Skin of body (tissue), 2 donors: ENCODE data around the gene TMEM128. TPM values are rescaled to one million over a fixed set of nuclear protein-coding genes. Genes with fewer than 3 reads are reported as not detected.
"Not testable (repeated sequence)": the region's sequence is repeated elsewhere in the genome, so short reads cannot be mapped to it uniquely, and the experiment has no call there.

Experiments used
- DNase-seq: peaks from one replicate; lab custom pipeline; 2025; lab: John Stamatoyannopoulos, UW
- total RNA-seq: library from RNA; depleted of rRNA; stranded (reverse); fragments of >200 nt; gene quantifications from one replicate; pipeline ENCODE4 v1.2.3, GENCODE V29; 2014

The TMEM128 gene
- 20.3 TPM for total RNA-seq

GRCh38 chr4:4248029-4248884, at the start of gene TMEM128:
TSS of gene TMEM128 (minus strand) at chr4:4248223. CDS start at chr4:4248202, 21 bp downstream.
- peak; percentile 95 for DNase-seq

GRCh38 chr4:4296283-4296846, 48.3 kb upstream of the TMEM128 start:
- DNase-seq, result no peak

DNA sequence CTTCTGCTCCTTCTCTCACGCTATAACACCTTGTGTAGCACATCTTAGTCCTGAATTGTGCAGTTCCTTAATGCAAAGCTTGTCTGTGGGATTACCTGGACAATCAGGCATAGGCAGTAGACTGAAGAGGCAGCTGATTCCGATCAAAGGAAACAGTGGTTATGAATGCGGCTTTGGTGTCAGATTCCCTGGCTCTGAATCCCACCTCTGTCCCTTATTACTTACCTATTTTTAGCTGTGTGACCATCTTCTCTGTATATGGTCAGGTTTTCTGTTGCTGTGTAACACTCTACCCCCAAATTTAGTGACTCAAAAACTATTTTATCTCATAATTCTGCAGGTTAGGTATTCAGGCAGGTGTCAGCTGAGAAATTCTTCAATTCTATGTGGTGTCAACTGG, 45.3 kb upstream of the TMEM128 start:
- DNase-seq, result no peak

GRCh38 chr4:4289941-4290850, 42.2 kb upstream of the TMEM128 start, which contains the start of the genes LYAR and ZBTB49:
TSS of gene LYAR (minus strand) at chr4:4290154. CDS start at chr4:4283742, 6,412 bp downstream.
TSS of gene ZBTB49 (plus strand) at chr4:4290251. CDS start at chr4:4299946, 9,695 bp downstream.
- peak; percentile 75 for DNase-seq

DNA sequence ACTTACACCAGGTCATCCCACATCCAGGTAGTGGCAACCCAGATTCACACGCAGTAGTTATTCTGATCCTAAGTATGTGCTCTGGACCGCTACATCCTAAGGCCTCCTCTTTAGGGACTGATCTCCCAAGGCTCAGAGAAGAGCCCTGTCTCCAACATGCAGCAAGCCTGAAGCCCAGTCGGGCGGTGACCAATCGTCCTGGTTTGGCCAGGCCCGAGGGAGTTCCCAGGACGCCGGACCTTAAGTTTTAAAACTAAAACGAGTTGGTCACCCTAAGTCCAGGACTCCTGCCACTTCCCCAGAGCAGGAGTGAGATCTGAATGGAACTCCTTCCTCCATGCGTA, 41.5 kb upstream of the TMEM128 start:
- DNase-seq, result no peak

GRCh38 chr4:4289055-4289454, 41.0 kb upstream of the TMEM128 start:
- DNase-seq, result no peak

GRCh38 chr4:4288098-4288497, 40.1 kb upstream of the TMEM128 start:
- no peak for DNase-seq

DNA sequence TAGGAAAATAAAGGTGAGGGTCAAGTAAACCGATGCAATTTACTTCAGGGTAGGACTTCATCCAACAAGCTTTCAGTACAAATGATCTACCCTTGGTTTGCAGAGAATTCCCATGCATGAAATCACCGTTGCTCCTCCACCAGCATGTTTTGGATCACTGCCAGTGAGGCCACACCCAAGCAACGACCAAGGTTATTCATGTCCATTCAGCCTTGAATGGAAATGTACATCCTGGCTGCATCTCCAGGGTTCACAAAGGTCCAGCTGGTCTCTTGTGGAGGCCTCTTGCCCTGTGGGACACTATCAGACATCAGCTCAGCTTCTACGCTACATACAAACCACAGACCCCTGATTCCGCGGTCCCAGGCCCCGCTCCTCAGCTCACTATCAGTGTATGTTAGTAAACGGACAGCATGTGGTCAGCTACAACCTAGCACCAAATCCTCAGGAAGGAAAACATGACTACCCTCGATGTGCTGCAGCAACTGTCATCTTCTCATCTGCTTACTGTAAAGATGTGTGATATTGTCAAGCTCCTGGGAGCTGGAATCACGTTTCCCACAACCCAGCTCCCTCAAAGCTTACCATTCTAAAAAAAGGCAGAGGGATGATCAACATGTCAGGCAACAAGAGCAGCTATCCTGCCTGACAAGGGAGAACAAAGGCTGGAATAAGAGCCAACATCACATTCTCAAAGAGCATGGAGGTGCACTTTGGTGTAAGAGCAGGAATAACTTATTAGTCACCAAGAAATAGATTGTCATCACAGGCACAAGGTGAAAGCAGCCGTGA, 37.0 kb upstream of the TMEM128 start:
- no peak for DNase-seq

GRCh38 chr4:4281787-4282186, 33.8 kb upstream of the TMEM128 start:
- DNase-seq, result no peak

- DNase-seq, result no peak
Observed at GRCh38 chr4:4277531-4277930, 29.5 kb upstream of the TMEM128 start.

DNA sequence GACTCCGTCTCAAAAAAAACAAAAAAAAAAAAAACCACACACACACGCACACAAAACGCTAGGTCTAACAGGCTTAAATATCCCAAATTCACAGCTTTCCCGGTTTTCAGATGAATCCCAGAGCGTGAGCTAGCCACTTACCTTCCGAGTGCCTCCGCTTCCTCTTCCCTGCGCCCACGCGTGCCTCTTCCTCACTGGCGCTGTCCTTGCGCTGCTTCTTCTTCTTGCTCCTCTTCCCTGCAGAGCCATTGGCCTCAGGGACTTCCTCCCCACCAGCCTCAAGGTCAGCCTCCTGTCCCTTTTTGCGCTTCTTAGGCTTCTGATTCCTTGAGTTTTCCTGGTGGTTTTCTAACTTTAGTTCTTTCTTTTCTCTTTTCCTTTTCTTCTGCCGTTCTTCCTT, 26.2 kb upstream of the TMEM128 start:
- DNase-seq, result no peak

- no peak for DNase-seq
Observed at GRCh38 chr4:4271912-4272311, 23.9 kb upstream of the TMEM128 start.

DNA sequence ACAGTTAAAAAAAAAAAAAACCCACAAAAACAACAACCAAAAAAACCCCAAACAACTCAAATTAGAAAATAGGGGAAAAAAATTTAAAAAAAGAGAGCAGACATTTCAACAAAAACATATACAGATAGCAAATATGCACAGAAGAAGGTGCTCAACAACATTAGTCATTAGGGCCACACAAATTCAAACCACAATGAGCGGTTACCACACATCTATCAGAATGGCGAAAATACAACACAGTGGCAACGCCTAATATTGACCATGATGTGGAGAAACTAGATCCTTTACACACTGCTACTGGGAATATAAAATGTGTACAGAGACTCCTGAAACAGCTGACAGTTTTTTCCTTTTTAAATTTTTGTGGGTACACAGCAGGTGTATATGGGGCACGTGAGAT, 22.5 kb upstream of the TMEM128 start:
- DNase-seq, result no peak

- DNase-seq, result no peak
Observed at GRCh38 chr4:4269856-4270255, 21.8 kb upstream of the TMEM128 start.

DNA sequence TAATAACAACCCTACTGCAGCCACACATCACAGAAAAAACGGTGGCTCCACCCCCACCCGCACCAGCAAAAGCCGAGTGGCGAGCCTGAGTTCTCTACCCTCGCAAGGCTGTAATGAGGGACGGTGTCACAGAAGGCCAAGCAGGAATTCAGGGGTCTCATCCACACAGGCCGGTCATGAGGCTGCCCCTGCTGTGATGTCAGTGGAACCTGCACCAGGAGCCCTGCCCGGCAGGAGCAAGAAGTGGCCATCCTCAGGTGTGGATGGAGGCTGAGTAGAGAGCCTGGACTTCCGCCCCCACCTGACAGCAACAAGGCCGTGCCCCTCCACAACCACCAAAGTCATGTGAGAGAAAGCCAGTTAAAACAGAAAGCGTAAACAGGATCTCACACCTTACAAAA, 21.3 kb upstream of the TMEM128 start:
- no peak for DNase-seq

DNA sequence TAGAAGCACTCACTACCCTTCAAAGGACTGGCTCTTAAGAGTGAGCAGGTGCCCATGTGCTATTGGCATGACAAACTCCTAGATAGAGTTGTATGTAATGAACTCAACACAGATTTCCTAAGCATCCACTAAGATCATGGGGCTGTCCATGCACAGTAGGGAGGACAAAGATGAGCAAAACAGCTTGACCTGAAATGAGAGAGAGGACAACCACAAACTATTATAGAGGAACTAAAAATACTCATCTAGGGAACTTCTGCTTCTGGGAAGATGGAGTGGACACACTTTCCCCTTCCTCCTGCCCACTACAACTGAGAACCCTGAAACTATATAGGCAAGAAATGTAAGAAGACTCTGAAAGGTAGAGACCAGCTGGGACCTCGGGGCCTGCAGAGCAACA, 20.8 kb upstream of the TMEM128 start:
- no peak for DNase-seq

- DNase-seq, result no peak
Observed at GRCh38 chr4:4267981-4268380, 20.0 kb upstream of the TMEM128 start.

DNA sequence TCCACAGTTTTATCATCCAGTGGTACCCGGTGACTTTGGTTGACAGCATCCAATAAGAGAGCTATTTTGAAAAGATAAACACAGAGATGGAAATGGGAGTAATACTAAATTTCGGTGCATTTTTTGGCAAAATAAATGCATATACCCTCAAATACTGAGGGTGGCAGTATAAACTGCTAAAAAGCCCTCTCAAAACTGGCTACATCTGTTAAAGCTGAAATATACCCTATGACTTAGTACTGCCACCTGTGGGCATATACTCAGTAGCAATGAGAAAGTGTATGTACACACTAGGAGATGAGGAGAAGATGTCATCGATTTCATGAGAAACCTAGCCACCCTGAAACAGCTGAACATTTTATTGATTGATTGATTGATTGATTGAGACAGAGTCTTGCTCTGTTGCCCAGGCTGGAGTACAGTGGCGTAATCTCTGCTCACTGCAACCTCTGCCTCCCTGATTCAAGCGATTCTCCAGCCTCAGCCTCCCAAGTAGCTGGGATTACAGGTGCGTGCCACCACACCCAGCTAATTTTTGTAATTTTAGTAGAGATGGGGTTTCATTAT, 12.2 kb upstream of the TMEM128 start:
- no peak for DNase-seq

DNA sequence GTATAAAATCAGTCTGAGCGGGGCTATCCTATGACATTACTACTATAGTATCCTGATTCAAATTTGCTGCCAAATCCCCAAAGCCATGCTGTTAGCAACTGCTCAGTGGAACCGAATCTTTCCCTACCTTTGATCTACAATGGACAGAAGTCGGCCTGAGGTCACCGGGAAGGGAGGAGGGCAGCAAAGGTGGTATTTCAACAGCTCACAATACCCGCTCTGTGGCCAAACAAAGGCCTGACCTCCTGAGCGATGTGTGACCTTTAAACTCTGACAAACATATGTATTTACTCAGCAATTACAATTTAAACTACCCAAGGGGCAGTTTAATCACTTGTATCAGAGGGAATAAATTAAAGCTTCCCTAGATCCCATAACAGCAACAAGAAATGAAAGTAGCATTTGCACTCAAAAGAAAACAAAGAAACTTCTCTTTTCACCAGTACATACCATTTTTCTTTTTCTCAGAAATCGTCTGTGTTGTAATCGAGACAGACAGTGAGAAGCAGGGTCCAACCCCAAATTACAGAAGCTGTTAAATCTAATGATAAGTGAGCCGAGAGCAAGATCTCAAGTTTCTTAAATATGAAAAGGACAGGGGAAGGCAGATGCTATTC, 11.6 kb upstream of the TMEM128 start:
- no peak for DNase-seq

- not testable (repeated sequence) for DNase-seq
Observed at GRCh38 chr4:4257705-4258104, 9.7 kb upstream of the TMEM128 start.
